C4-2B (cell line): Measurements from ENCODE around the gene TCHHL1.

Experiments
- H3K27ac ChIP-seq: fragments of 450-650 bp; 2 replicates; pipeline ENCODE4 v1.5.1; 2017
- ZFX ChIP-seq: fragments of 450-650 bp; IDR thresholded peaks from 2 replicates; pipeline ENCODE4 v1.6.1; 2017
- TF ChIP-seq, protein P1 (sequence below): fragments of 450-650 bp; conservative IDR thresholded peaks from 2 replicates; pipeline ENCODE4 v1.5.1; 2017; ENCODE audit warnings: mild to moderate bottlenecking

TCHHL1 gene

GRCh38 chr1:152112885-152113432 lies 24.1 kb upstream of the TCHHL1 start:
- H3K27ac ChIP-seq, result no peak overlapping the region
- no peak for TF ChIP-seq ZFX
- TF ChIP-seq, protein P1, sequence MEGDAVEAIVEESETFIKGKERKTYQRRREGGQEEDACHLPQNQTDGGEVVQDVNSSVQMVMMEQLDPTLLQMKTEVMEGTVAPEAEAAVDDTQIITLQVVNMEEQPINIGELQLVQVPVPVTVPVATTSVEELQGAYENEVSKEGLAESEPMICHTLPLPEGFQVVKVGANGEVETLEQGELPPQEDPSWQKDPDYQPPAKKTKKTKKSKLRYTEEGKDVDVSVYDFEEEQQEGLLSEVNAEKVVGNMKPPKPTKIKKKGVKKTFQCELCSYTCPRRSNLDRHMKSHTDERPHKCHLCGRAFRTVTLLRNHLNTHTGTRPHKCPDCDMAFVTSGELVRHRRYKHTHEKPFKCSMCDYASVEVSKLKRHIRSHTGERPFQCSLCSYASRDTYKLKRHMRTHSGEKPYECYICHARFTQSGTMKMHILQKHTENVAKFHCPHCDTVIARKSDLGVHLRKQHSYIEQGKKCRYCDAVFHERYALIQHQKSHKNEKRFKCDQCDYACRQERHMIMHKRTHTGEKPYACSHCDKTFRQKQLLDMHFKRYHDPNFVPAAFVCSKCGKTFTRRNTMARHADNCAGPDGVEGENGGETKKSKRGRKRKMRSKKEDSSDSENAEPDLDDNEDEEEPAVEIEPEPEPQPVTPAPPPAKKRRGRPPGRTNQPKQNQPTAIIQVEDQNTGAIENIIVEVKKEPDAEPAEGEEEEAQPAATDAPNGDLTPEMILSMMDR, result no peak

- no peak overlapping the region for H3K27ac ChIP-seq
- TF ChIP-seq ZFX, result no peak
- TF ChIP-seq, protein P1, result no peak
Observed at GRCh38 chr1:152112101-152112884, 23.4 kb upstream of the TCHHL1 start.

GRCh38 chr1:152111515-152111968 lies 22.7 kb upstream of the TCHHL1 start:
- TF ChIP-seq ZFX, result no peak
- TF ChIP-seq, protein P1, result no peak
- no peak overlapping the region for H3K27ac ChIP-seq

DNA sequence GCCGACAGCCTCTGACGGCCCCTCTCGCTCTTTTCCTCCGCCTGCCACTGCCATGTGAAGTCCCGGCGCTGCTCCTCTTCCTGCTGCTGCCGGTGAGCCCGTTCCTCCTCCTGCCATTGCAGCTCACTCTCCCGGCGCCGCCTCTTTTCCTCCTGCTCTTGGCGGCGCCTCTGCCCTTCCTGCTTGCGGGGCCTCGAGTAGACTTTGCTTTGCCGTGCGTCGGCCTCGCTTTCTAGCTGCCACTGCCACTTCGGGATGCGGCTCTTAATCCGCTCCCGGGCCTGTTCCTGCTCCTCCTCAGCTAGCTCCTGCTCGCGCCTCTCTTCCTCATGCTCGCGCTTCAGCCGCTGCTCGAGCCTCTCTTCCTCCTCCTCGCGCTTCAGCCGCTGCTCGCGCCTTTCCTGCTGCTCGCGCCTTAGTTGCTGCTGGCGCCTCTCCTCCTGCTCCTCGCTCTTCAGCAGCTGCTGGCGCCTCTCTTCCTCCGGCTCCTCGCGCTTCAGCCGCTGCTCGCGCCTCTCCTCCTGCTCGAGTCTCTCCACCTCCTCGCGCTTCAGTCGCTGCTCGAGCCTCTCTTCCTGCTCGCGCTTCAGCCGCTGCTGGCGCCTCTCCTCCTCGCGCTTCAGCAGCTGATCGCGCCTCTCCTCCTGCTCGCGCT lies 22.1 kb upstream of the TCHHL1 start:
- H3K27ac ChIP-seq, result no peak overlapping the region
- no peak for TF ChIP-seq ZFX
- TF ChIP-seq, protein P1, result no peak

GRCh38 chr1:152110365-152110859 lies 21.5 kb upstream of the TCHHL1 start:
- TF ChIP-seq ZFX, result no peak
- TF ChIP-seq, protein P1, result no peak
- H3K27ac ChIP-seq, result no peak overlapping the region

- H3K27ac ChIP-seq, result no peak overlapping the region
- TF ChIP-seq ZFX, result no peak
- TF ChIP-seq, protein P1, result no peak
Observed at GRCh38 chr1:152109998-152110294, 21.1 kb upstream of the TCHHL1 start.
